ENCODE data around the gene AXIN1.
"Not testable (repeated sequence)": the region's sequence is repeated elsewhere in the genome, so short reads cannot be mapped to it uniquely, and the experiment has no call there.

AXIN1 gene

GRCh38 chr16:351804-352520 lies 561 bp downstream of the AXIN1 start:
- FAIRE-seq = no peak

GRCh38 chr16:350203-350602 lies 2.3 kb downstream of the AXIN1 start:
- FAIRE-seq = no peak

- no peak for FAIRE-seq
Measured at GRCh38 chr16:349211-349610, 3.3 kb downstream of the AXIN1 start.

GRCh38 chr16:348495-348894 lies 4.0 kb downstream of the AXIN1 start:
- FAIRE-seq = not testable (repeated sequence)

- FAIRE-seq = no peak
Measured at GRCh38 chr16:347203-347602, 5.3 kb downstream of the AXIN1 start.

GRCh38 chr16:346587-346986 lies 5.9 kb downstream of the AXIN1 start:
- FAIRE-seq = no peak

- no peak for FAIRE-seq
Measured at GRCh38 chr16:345772-346171, 6.8 kb downstream of the AXIN1 start.

- no peak for FAIRE-seq
Measured at GRCh38 chr16:342455-343213, 9.9 kb downstream of the AXIN1 start.

GRCh38 chr16:341974-342336 lies 10.6 kb downstream of the AXIN1 start:
- FAIRE-seq = not testable (repeated sequence)

- not testable (repeated sequence) for FAIRE-seq
Measured at GRCh38 chr16:341095-341973, 11.2 kb downstream of the AXIN1 start.

- no peak for FAIRE-seq
Measured at GRCh38 chr16:340370-341091, 12.0 kb downstream of the AXIN1 start.

GRCh38 chr16:339680-340079 lies 12.8 kb downstream of the AXIN1 start:
- FAIRE-seq = no peak

GRCh38 chr16:337975-338575 lies 14.4 kb downstream of the AXIN1 start:
- FAIRE-seq = no peak

GRCh38 chr16:337437-337836 lies 15.1 kb downstream of the AXIN1 start:
- FAIRE-seq = no peak

- FAIRE-seq = no peak
Measured at GRCh38 chr16:336269-336668, 16.3 kb downstream of the AXIN1 start.

- FAIRE-seq = not testable (repeated sequence)
Measured at GRCh38 chr16:334861-335632, 17.5 kb downstream of the AXIN1 start.

GRCh38 chr16:334164-334832 lies 18.2 kb downstream of the AXIN1 start:
- FAIRE-seq = not testable (repeated sequence)

GRCh38 chr16:333406-334094 lies 19.0 kb downstream of the AXIN1 start:
- FAIRE-seq = no peak

GRCh38 chr16:331181-331814 lies 21.2 kb downstream of the AXIN1 start:
- FAIRE-seq = not testable (repeated sequence)

GRCh38 chr16:330741-331140 lies 21.8 kb downstream of the AXIN1 start:
- FAIRE-seq = no peak

All from A204.1 (cell line).